DOHH2 (cell line): ENCODE results near the gene FDXR.
"Not testable (repeated sequence)": the region's sequence is repeated elsewhere in the genome, so short reads cannot be mapped to it uniquely, and the experiment has no call there.

Experiments
- CTCF ChIP-seq: fragments of 200-600 bp; sonication (generic); IDR thresholded peaks from one replicate; pipeline ENCODE4 v1.5.1; 2014; ENCODE audit warnings: antibody characterized with exemption, mild to moderate bottlenecking, low read depth, low read length; ENCODE audit not compliant: poor library complexity, severe bottlenecking
- EZH2phosphoT487 ChIP-seq: fragments of 200-600 bp; sonication (generic); IDR thresholded peaks from 2 replicates; pipeline ENCODE4 v1.6.1; 2017; ENCODE audit warnings: borderline replicate concordance, mild to moderate bottlenecking, antibody characterized with exemption, low read length, moderate library complexity, mixed read lengths

GRCh38 chr17:74906214-74906793 lies 33.5 kb upstream of the FDXR start:
- TF ChIP-seq CTCF, EZH2phosphoT487: not testable (repeated sequence)
